Mucosa of rectum (tissue), 2 donors: ENCODE data around the gene TFEC.

ENCODE experiments used
- H3K27ac ChIP-seq, 2 donors: one replicate each; pipeline ENCODE4 v1.7.0; 2013; ENCODE audit warnings: inconsistent platforms in 2 of 2, low read depth in 2 of 2, low read length in 2 of 2
- H3K27me3 ChIP-seq, 2 donors: one replicate each; pipeline ENCODE4 v1.7.0; 2013; ENCODE audit warnings: low read length in 2 of 2; ENCODE audit not compliant: control insufficient read depth in 2 of 2, insufficient read depth in 2 of 2
- H3K36me3 ChIP-seq, 2 donors: one replicate each; pipeline ENCODE4 v1.7.0; 2013; ENCODE audit warnings: low read length in 2 of 2; ENCODE audit not compliant: control insufficient read depth in 2 of 2, insufficient read depth in 2 of 2
- H3K4me1 ChIP-seq, 2 donors: one replicate each; pipeline ENCODE4 v1.7.0; 2013; ENCODE audit warnings: low read length in 2 of 2, mild to moderate bottlenecking in 1 of 2; ENCODE audit not compliant: control insufficient read depth in 2 of 2, insufficient read depth in 2 of 2
- H3K4me3 ChIP-seq, 2 donors: one replicate each; pipeline ENCODE4 v1.7.0; 2013; ENCODE audit warnings: low read length in 2 of 2
- H3K9ac ChIP-seq, 2 donors: one replicate each; pipeline ENCODE4 v1.7.0; 2013; ENCODE audit warnings: low read length in 2 of 2, low read depth in 1 of 2, mild to moderate bottlenecking in 1 of 2
- H3K9me3 ChIP-seq, 2 donors: one replicate each; pipeline ENCODE4 v1.7.0; 2013; ENCODE audit warnings: low read length in 2 of 2; ENCODE audit not compliant: control insufficient read depth in 2 of 2
- donor health status: healthy.
- donor health status: Normal muscosa, but diverticular disease.

Gene TFEC

GRCh38 chr7:115968171-115968570 lies 62.4 kb downstream of the TFEC start:
- H3K36me3 ChIP-seq, result no peaks in the 10 kb centered on the region
- H3K9me3 ChIP-seq, result no peaks in the 10 kb centered on the region
- H3K27me3 ChIP-seq, result no peaks in the 10 kb centered on the region
- H3K27ac ChIP-seq, result no peak overlapping the region
- H3K9ac ChIP-seq, result no peak overlapping the region
- H3K4me3 ChIP-seq, result no peak overlapping the region
- H3K4me1 ChIP-seq, result no peaks in the 10 kb centered on the region

GRCh38 chr7:115965796-115966475 lies 64.6 kb downstream of the TFEC start:
- H3K4me1 ChIP-seq, result no peaks in the 10 kb centered on the region
- no peaks in the 10 kb centered on the region for H3K27me3 ChIP-seq
- H3K36me3 ChIP-seq, result no peaks in the 10 kb centered on the region
- no peak overlapping the region for H3K9ac ChIP-seq
- no peak overlapping the region for H3K27ac ChIP-seq
- no peak overlapping the region for H3K4me3 ChIP-seq
- no peaks in the 10 kb centered on the region for H3K9me3 ChIP-seq

- Histone ChIP-seq H3K36me3 (no peaks in the 10 kb centered on the region), H3K9me3 (no peaks in the 10 kb centered on the region), H3K27me3 (no peaks in the 10 kb centered on the region), H3K9ac (no peak overlapping the region), H3K27ac (no peak overlapping the region), H3K4me1 (no peaks in the 10 kb centered on the region), H3K4me3 (no peak overlapping the region)
These were observed 65.3 kb downstream of the TFEC start for GRCh38 chr7:115965236-115965635.

GRCh38 chr7:115964799-115965198 lies 65.8 kb downstream of the TFEC start:
- H3K4me3 ChIP-seq, result no peak overlapping the region
- H3K27ac ChIP-seq, result no peak overlapping the region
- no peaks in the 10 kb centered on the region for H3K36me3 ChIP-seq
- H3K9me3 ChIP-seq, result no peaks in the 10 kb centered on the region
- no peak overlapping the region for H3K9ac ChIP-seq
- H3K4me1 ChIP-seq, result no peaks in the 10 kb centered on the region
- no peaks in the 10 kb centered on the region for H3K27me3 ChIP-seq

- no peak overlapping the region for H3K4me3 ChIP-seq
- H3K36me3 ChIP-seq, result no peaks in the 10 kb centered on the region
- H3K9me3 ChIP-seq, result no peaks in the 10 kb centered on the region
- no peak overlapping the region for H3K27ac ChIP-seq
- H3K27me3 ChIP-seq, result no peaks in the 10 kb centered on the region
- H3K4me1 ChIP-seq, result no peaks in the 10 kb centered on the region
- no peak overlapping the region for H3K9ac ChIP-seq
These were observed 68.2 kb downstream of the TFEC start for GRCh38 chr7:115962340-115962739.

GRCh38 chr7:115953592-115954255 lies 76.8 kb downstream of the TFEC start:
- Histone ChIP-seq H3K36me3 (no peaks in the 10 kb centered on the region), H3K9me3 (no peaks in the 10 kb centered on the region), H3K4me3 (no peak overlapping the region), H3K27ac (no peak overlapping the region), H3K9ac (no peak overlapping the region), H3K27me3 (no peaks in the 10 kb centered on the region), H3K4me1 (no peaks in the 10 kb centered on the region)

GRCh38 chr7:115952832-115953231 lies 77.7 kb downstream of the TFEC start:
- Histone ChIP-seq H3K9me3 (no peaks in the 10 kb centered on the region), H3K27ac (no peak overlapping the region), H3K36me3 (no peaks in the 10 kb centered on the region), H3K27me3 (no peaks in the 10 kb centered on the region), H3K4me1 (no peaks in the 10 kb centered on the region), H3K4me3 (no peak overlapping the region), H3K9ac (no peak overlapping the region)

- no peaks in the 10 kb centered on the region for H3K27me3 ChIP-seq
- H3K27ac ChIP-seq, result no peak overlapping the region
- H3K4me3 ChIP-seq, result no peak overlapping the region
- H3K4me1 ChIP-seq, result no peaks in the 10 kb centered on the region
- no peaks in the 10 kb centered on the region for H3K36me3 ChIP-seq
- no peaks in the 10 kb centered on the region for H3K9me3 ChIP-seq
- no peak overlapping the region for H3K9ac ChIP-seq
These were observed 79.0 kb downstream of the TFEC start for GRCh38 chr7:115951547-115951946.

- Histone ChIP-seq H3K4me1 (no peaks in the 10 kb centered on the region), H3K36me3 (no peaks in the 10 kb centered on the region), H3K9ac (no peak overlapping the region), H3K27me3 (no peaks in the 10 kb centered on the region), H3K9me3 (no peaks in the 10 kb centered on the region), H3K4me3 (no peak overlapping the region), H3K27ac (no peak overlapping the region)
These were observed 88.8 kb downstream of the TFEC start for GRCh38 chr7:115941703-115942268.

GRCh38 chr7:115940460-115941060 lies 90.0 kb downstream of the TFEC start:
- Histone ChIP-seq H3K9ac (no peak overlapping the region), H3K4me3 (no peak overlapping the region), H3K27ac (no peak overlapping the region), H3K36me3 (no peaks in the 10 kb centered on the region), H3K27me3 (no peaks in the 10 kb centered on the region), H3K4me1 (no peaks in the 10 kb centered on the region), H3K9me3 (no peaks in the 10 kb centered on the region)
